ENCODE data around the gene PAXIP1.

The PAXIP1 gene

GRCh38 chr7:155021699-155022145, 18.8 kb upstream of the PAXIP1 start:
- Histone ChIP-seq H3K79me2 (ENCODE audit: control insufficient read depth, insufficient read depth, low read length, poor library complexity) (no peaks in the 10 kb centered on the region), H3K27me3 (ENCODE audit: insufficient read depth, low read length) (no peaks in the 10 kb centered on the region), H2AFZ (ENCODE audit: insufficient read depth, low read length, poor library complexity) (no peak overlapping the region), H4K91ac (ENCODE audit: low read depth, low read length) (peak overlapping the region; percentile 42), H2BK12ac (ENCODE audit: low read length) (no peak overlapping the region), H3K18ac (ENCODE audit: low read length) (no peak overlapping the region), H3K4me3 (ENCODE audit: low read depth, low read length) (no peak overlapping the region), H3K27ac (ENCODE audit: low read depth, low read length) (peak overlapping the region; percentile 67), H3K4ac (ENCODE audit: low read depth, low read length) (no peak overlapping the region), H3K9me3 (ENCODE audit: insufficient read depth, low read depth, low read length) (no peaks in the 10 kb centered on the region), H2AK5ac (ENCODE audit: low read length) (no peak overlapping the region), H3K14ac (ENCODE audit: low read length) (no peak overlapping the region), H3K4me1 (ENCODE audit: control insufficient read depth in 1 of 2, insufficient read depth in 2 of 2, low read length in 2 of 2) (peaks cover 4 to 5% of the 10 kb centered on the region in 2 experiments), H2BK120ac (ENCODE audit: insufficient read depth, low read length, poor library complexity) (peak overlapping the region; percentile 41), H4K12ac (ENCODE audit: low read depth, low read length) (no peak overlapping the region), H4K8ac (ENCODE audit: low read depth, low read length) (no peak overlapping the region), H2BK5ac (ENCODE audit: low read depth, low read length, poor library complexity) (peak overlapping the region; percentile 25), H3K36me3 (ENCODE audit: control insufficient read depth in 1 of 2, insufficient read depth in 2 of 2, low read length in 2 of 2) (no peaks in the 10 kb centered on the region), H3K9ac (ENCODE audit: low read length) (no peak overlapping the region), H3K23ac (ENCODE audit: low read length) (no peak overlapping the region), H3K4me2 (ENCODE audit: low read length) (no peak overlapping the region), H3K79me1 (ENCODE audit: low read length) (peaks cover 5% of the 10 kb centered on the region)
- peak; percentile 50 to 83 for DNase-seq
- no CpG with 5 or more reads among the region's 7 CpGs for WGBS (ENCODE audit: extremely low coverage, insufficient coverage, insufficient read length)

GRCh38 chr7:155020996-155021395, 18.1 kb upstream of the PAXIP1 start:
- Histone ChIP-seq H3K23ac (ENCODE audit: low read length) (no peak overlapping the region), H3K27ac (ENCODE audit: low read depth, low read length) (no peak overlapping the region), H3K18ac (ENCODE audit: low read length) (no peak overlapping the region), H2AFZ (ENCODE audit: insufficient read depth, low read length, poor library complexity) (no peak overlapping the region), H3K4me1 (ENCODE audit: control insufficient read depth in 1 of 2, insufficient read depth in 2 of 2, low read length in 2 of 2) (peaks cover 4 to 5% of the 10 kb centered on the region in 2 experiments), H3K4ac (ENCODE audit: low read depth, low read length) (no peak overlapping the region), H4K91ac (ENCODE audit: low read depth, low read length) (peak overlapping the region; percentile 20), H3K27me3 (ENCODE audit: insufficient read depth, low read length) (no peaks in the 10 kb centered on the region), H2BK5ac (ENCODE audit: low read depth, low read length, poor library complexity) (peak overlapping the region; percentile 25), H2BK120ac (ENCODE audit: insufficient read depth, low read length, poor library complexity) (peak overlapping the region; percentile 29), H3K4me3 (ENCODE audit: low read depth, low read length) (no peak overlapping the region), H2AK5ac (ENCODE audit: low read length) (no peak overlapping the region), H3K4me2 (ENCODE audit: low read length) (no peak overlapping the region), H3K14ac (ENCODE audit: low read length) (peak overlapping the region; percentile 35), H4K8ac (ENCODE audit: low read depth, low read length) (no peak overlapping the region), H3K9me3 (ENCODE audit: insufficient read depth, low read depth, low read length) (no peaks in the 10 kb centered on the region), H4K12ac (ENCODE audit: low read depth, low read length) (no peak overlapping the region), H3K36me3 (ENCODE audit: control insufficient read depth in 1 of 2, insufficient read depth in 2 of 2, low read length in 2 of 2) (no peaks in the 10 kb centered on the region), H3K79me1 (ENCODE audit: low read length) (peaks cover 5% of the 10 kb centered on the region), H3K9ac (ENCODE audit: low read length) (no peak overlapping the region), H3K79me2 (ENCODE audit: control insufficient read depth, insufficient read depth, low read length, poor library complexity) (no peaks in the 10 kb centered on the region), H2BK12ac (ENCODE audit: low read length) (peak overlapping the region; percentile 34)
- DNase-seq, result no peak
- no CpG with 5 or more reads among the region's 5 CpGs for WGBS (ENCODE audit: extremely low coverage, insufficient coverage, insufficient read length)

GRCh38 chr7:155017834-155018233, 14.9 kb upstream of the PAXIP1 start:
- no peak overlapping the region for H2BK5ac ChIP-seq (ENCODE audit: low read depth, low read length, poor library complexity)
- H3K14ac ChIP-seq (ENCODE audit: low read length), result no peak overlapping the region
- no peak overlapping the region for H3K4ac ChIP-seq (ENCODE audit: low read depth, low read length)
- H3K18ac ChIP-seq (ENCODE audit: low read length), result no peak overlapping the region
- H3K23ac ChIP-seq (ENCODE audit: low read length), result no peak overlapping the region
- H3K9ac ChIP-seq (ENCODE audit: low read length), result no peak overlapping the region
- H3K9me3 ChIP-seq (ENCODE audit: insufficient read depth, low read depth, low read length), result no peaks in the 10 kb centered on the region
- no peak overlapping the region for H3K4me3 ChIP-seq (ENCODE audit: low read depth, low read length)
- WGBS (ENCODE audit: extremely low coverage, insufficient coverage, insufficient read length), result no CpG with 5 or more reads among the region's 4 CpGs
- H4K91ac ChIP-seq (ENCODE audit: low read depth, low read length), result no peak overlapping the region
- peaks cover 5% of the 10 kb centered on the region for H3K79me1 ChIP-seq (ENCODE audit: low read length)
- no peak overlapping the region for H4K8ac ChIP-seq (ENCODE audit: low read depth, low read length)
- H3K4me2 ChIP-seq (ENCODE audit: low read length), result no peak overlapping the region
- H2BK12ac ChIP-seq (ENCODE audit: low read length), result no peak overlapping the region
- peaks cover 4 to 5% of the 10 kb centered on the region in 2 experiments for H3K4me1 ChIP-seq (ENCODE audit: control insufficient read depth in 1 of 2, insufficient read depth in 2 of 2, low read length in 2 of 2)
- no peak for DNase-seq
- H2AFZ ChIP-seq (ENCODE audit: insufficient read depth, low read length, poor library complexity), result no peak overlapping the region
- H3K27me3 ChIP-seq (ENCODE audit: insufficient read depth, low read length), result no peaks in the 10 kb centered on the region
- H2BK120ac ChIP-seq (ENCODE audit: insufficient read depth, low read length, poor library complexity), result no peak overlapping the region
- no peaks in the 10 kb centered on the region for H3K36me3 ChIP-seq (ENCODE audit: control insufficient read depth in 1 of 2, insufficient read depth in 2 of 2, low read length in 2 of 2)
- no peak overlapping the region for H2AK5ac ChIP-seq (ENCODE audit: low read length)
- no peak overlapping the region for H3K27ac ChIP-seq (ENCODE audit: low read depth, low read length)
- no peaks in the 10 kb centered on the region for H3K79me2 ChIP-seq (ENCODE audit: control insufficient read depth, insufficient read depth, low read length, poor library complexity)
- H4K12ac ChIP-seq (ENCODE audit: low read depth, low read length), result no peak overlapping the region

- no CpG with 5 or more reads among the region's 4 CpGs for WGBS (ENCODE audit: extremely low coverage, insufficient coverage, insufficient read length)
- H4K8ac ChIP-seq (ENCODE audit: low read depth, low read length), result no peak overlapping the region
- no peaks in the 10 kb centered on the region for H3K27me3 ChIP-seq (ENCODE audit: insufficient read depth, low read length)
Measured at GRCh38 chr7:155011086-155011485, 8.2 kb upstream of the PAXIP1 start.

More at GRCh38 chr7:155011086-155011485, 8.2 kb upstream of the PAXIP1 start:
- Histone ChIP-seq H2BK12ac (ENCODE audit: low read length) (no peak overlapping the region), H3K14ac (ENCODE audit: low read length) (no peak overlapping the region), H3K23ac (ENCODE audit: low read length) (no peak overlapping the region), H3K36me3 (ENCODE audit: control insufficient read depth in 1 of 2, insufficient read depth in 2 of 2, low read length in 2 of 2) (no peaks in the 10 kb centered on the region), H2AK5ac (ENCODE audit: low read length) (no peak overlapping the region), H3K79me1 (ENCODE audit: low read length) (no peaks in the 10 kb centered on the region), H3K4me2 (ENCODE audit: low read length) (no peak overlapping the region), H3K4me1 (ENCODE audit: control insufficient read depth in 1 of 2, insufficient read depth in 2 of 2, low read length in 2 of 2) (no peaks in the 10 kb centered on the region), H3K9ac (ENCODE audit: low read length) (no peak overlapping the region), H3K4me3 (ENCODE audit: low read depth, low read length) (no peak overlapping the region), H4K12ac (ENCODE audit: low read depth, low read length) (no peak overlapping the region), H3K79me2 (ENCODE audit: control insufficient read depth, insufficient read depth, low read length, poor library complexity) (no peaks in the 10 kb centered on the region), H3K4ac (ENCODE audit: low read depth, low read length) (no peak overlapping the region), H2AFZ (ENCODE audit: insufficient read depth, low read length, poor library complexity) (no peak overlapping the region), H2BK120ac (ENCODE audit: insufficient read depth, low read length, poor library complexity) (no peak overlapping the region), H4K91ac (ENCODE audit: low read depth, low read length) (no peak overlapping the region), H2BK5ac (ENCODE audit: low read depth, low read length, poor library complexity) (no peak overlapping the region), H3K27ac (ENCODE audit: low read depth, low read length) (no peak overlapping the region), H3K9me3 (ENCODE audit: insufficient read depth, low read depth, low read length) (peaks cover 2% of the 10 kb centered on the region), H3K18ac (ENCODE audit: low read length) (no peak overlapping the region)
- DNase-seq, result no peak
